Body of pancreas (tissue), 4 donors: ENCODE results near the gene PTRHD1. TPM values are rescaled to one million over a fixed set of nuclear protein-coding genes. Genes with fewer than 3 reads are reported as not detected.

Experiments used
- ATAC-seq: fragments of 150-250 bp; one replicate; pipeline ENCODE4 v1.9.1; 2016
- DNase-seq, 4 donors: peaks; one replicate each; pipeline ENCODE4 v3.0.0-alpha.2; 2019
- H3K27ac ChIP-seq, 4 donors: fragments of 200-600 bp; sonication (generic); 1 replicate in 3 of 4; 2 replicates in 1 of 4; pipeline versions ENCODE4 v1.5.1 to v1.6.1; 2016 to 2019; ENCODE audit warnings: mild to moderate bottlenecking in 1 of 4, mixed read lengths in 1 of 4, moderate library complexity in 1 of 4
- H3K27me3 ChIP-seq, 2 donors: fragments of 200-600 bp; sonication (generic); one replicate each; pipeline ENCODE4 v1.6.0; 2016; ENCODE audit warnings: mild to moderate bottlenecking in 1 of 2
- H3K36me3 ChIP-seq, 2 donors: fragments of 200-600 bp; sonication (generic); replicated peaks in 1 of 2; 2 replicates each; pipeline ENCODE4 v1.5.1; 2016; ENCODE audit warnings: low read depth in 2 of 2; ENCODE audit not compliant: insufficient read depth in 1 of 2
- H3K4me1 ChIP-seq: fragments of 200-600 bp; sonication (generic); one replicate; pipeline ENCODE4 v1.6.0; 2016
- H3K4me3 ChIP-seq, 2 donors: fragments of 200-600 bp; sonication (generic); 1 replicate in 1 of 2; 2 replicates in 1 of 2; pipeline ENCODE4 v1.5.1; 2016 to 2019
- H3K9me3 ChIP-seq, 3 donors: fragments of 200-600 bp; sonication (generic); 1 replicate in 2 of 3; 2 replicates in 1 of 3; pipeline ENCODE4 v1.5.1; 2016
- CTCF ChIP-seq, 7 experiments: fragments of 450-650 bp in 4 of 7; fragments of 200-600 bp in 3 of 7; sonication (generic) in 3 of 7; IDR thresholded peaks; one replicate each; pipeline ENCODE4 v1.5.1; 2016 to 2019; ENCODE audit warnings: antibody characterized with exemption in 7 of 7
- POLR2A ChIP-seq, 3 donors: fragments of 450-650 bp; IDR thresholded peaks; one replicate each; pipeline ENCODE4 v1.6.1; 2016; ENCODE audit warnings: antibody characterized with exemption in 3 of 3, mild to moderate bottlenecking in 2 of 3
- WGBS, 2 donors: methylation state at CpG; one replicate each; pipeline ENCODE4 v1.1.5; 2017; 5-methylcytosine and 5-hydroxymethylcytosine counted together
- intact Hi-C: fragments of 100-400 bp; cut with DNase I; formaldehyde crosslinking; loops from one replicate; pipeline ENCODE4 v1.15.1; 2023
- total RNA-seq, 2 donors: library from RNA; depleted of rRNA; stranded (reverse); fragments of >200 nt; gene quantifications; one replicate each; pipeline ENCODE4 v1.1.0, GENCODE V29; 2016

The PTRHD1 gene
- total RNA-seq, 2 donors from 2014 or later = 13.7 to 15.5 TPM

GRCh38 chr2:24824966-24825882 is 32.0 kb upstream of the PTRHD1 start:
- 84 to 87% methylated on average over 15 to 16 of the region's 16 CpGs for whole genome bisulfite sequencing, 2 donors
- DNase-seq = no peak
- Histone ChIP-seq H3K36me3 (no peaks in the 10 kb centered on the region), H3K27ac (no peak overlapping the region), H3K4me1 (peaks cover 8% of the 10 kb centered on the region), H3K4me3 (no peak overlapping the region), H3K27me3 (no peaks in the 10 kb centered on the region), H3K9me3 (no peaks in the 10 kb centered on the region)
- no peak for ATAC-seq
- intact Hi-C loops = loop anchor here (5.0 kb wide), 1 partner anchor 413 kb away; no protein-coding TSS in a partner anchor
- TF ChIP-seq CTCF (IDR thresholded peaks at IDR 0.05) (peak in 5 of 7 experiments; percentile 12 to 36 (median 19)), POLR2A (IDR thresholded peaks at IDR 0.05) (no peak)

DNA sequence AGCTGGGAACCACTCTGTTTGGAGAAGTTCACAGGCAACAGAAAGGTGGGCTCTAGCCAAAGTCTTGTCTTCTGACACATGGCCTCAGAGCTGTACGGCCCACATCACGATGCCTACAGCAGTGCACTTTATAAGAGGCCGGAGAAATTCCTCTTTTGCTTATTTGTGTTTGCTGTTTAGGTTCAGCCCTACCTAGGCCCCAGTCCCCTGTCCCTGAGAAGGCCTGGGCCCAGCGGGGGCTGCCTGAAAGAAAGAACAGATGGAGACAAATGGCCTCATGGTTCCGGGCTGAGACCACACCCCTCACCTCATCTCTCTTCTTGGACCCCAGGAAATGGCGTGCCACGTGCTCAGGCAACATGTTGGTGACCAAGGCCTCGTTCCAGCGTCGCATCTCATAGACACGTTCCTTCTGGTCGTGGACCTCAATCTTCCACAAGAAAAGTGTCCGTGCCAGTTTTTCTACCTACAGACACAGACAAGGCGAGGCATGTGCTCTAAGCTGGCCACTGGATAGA is 30.9 kb upstream of the PTRHD1 start:
- no peak for DNase-seq
- no peak overlapping the region for H3K4me3 ChIP-seq
- WGBS, 2 donors = 90 to 94% methylated on average over 14 of the region's 14 CpGs
- no peak for ATAC-seq
- no peaks in the 10 kb centered on the region for H3K36me3 ChIP-seq
- no peak for TF ChIP-seq POLR2A (IDR thresholded peaks at IDR 0.05)
- no peak for TF ChIP-seq CTCF (IDR thresholded peaks at IDR 0.05)
- H3K27ac ChIP-seq = no peak overlapping the region
- H3K4me1 ChIP-seq = peaks cover 8% of the 10 kb centered on the region
- no peaks in the 10 kb centered on the region for H3K9me3 ChIP-seq
- H3K27me3 ChIP-seq = no peaks in the 10 kb centered on the region
- intact Hi-C loops = no loop called here

DNA sequence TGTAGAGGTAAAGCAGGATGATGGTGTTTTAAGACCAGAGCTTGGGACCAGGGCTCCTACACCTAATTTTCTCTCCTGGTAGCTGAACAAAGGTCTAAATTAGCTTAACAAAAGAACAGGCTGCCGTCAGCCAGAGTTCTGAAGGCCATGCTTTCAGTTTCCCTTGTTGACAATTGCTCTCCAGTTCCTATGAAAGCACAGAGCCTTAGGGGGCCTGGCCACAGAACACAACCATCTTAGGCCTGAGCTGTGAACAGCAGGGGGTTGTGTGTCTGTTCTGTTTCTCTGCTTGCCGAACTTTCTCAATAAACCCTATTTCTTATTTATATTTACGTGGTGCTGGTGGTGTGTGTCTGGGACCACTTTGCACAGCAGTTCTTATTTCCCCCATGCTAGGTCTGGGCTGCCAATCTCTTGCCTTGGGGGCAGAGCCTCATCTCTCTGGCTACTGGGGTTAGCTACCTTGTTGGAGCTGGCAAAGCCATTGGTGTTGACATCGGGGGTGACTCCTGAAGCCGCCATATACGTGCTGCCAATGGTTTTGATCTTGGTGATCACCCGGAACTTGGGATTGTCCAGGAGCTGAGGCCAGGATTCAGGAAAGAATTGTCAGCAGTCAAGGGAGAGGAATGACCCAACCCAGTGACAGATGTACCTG is 29.0 kb upstream of the PTRHD1 start:
- TF ChIP-seq CTCF (IDR thresholded peaks at IDR 0.05) (no peak), POLR2A (IDR thresholded peaks at IDR 0.05) (no peak)
- Histone ChIP-seq H3K27ac (no peak overlapping the region), H3K36me3 (no peaks in the 10 kb centered on the region), H3K9me3 (no peaks in the 10 kb centered on the region), H3K27me3 (no peaks in the 10 kb centered on the region), H3K4me1 (peaks cover 6% of the 10 kb centered on the region), H3K4me3 (no peak overlapping the region)
- DNase-seq = no peak
- WGBS, 2 donors = 91 to 96% methylated on average over 4 to 7 of the region's 7 CpGs
- intact Hi-C loops = no loop called here
- no peak for ATAC-seq

DNA sequence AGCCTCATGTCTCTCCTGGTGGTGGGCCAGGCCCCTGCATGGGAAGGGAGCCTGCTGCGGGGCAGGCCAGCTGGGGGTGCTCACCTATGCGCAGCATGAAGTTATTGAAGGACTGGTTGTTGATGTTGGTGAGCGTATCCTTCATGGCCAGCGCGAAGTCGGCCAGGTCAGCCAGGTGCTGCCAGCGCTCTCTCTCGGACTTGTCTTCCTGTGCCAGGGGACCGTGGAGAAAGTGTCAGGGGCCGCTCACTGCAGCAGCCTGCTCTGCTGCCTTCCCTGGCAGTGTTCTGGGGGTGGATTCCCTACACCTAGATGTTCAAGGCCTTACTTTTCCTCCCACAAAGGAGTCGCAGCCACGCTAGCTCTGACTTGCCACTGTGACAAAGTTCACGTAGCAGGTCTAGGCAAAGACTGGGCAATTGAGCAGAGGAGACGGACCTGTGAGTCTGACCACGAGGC is 28.3 kb upstream of the PTRHD1 start:
- Histone ChIP-seq H3K36me3 (no peaks in the 10 kb centered on the region), H3K4me1 (peaks cover 5% of the 10 kb centered on the region), H3K27ac (no peak overlapping the region), H3K4me3 (no peak overlapping the region), H3K9me3 (no peaks in the 10 kb centered on the region), H3K27me3 (no peaks in the 10 kb centered on the region)
- no peak for DNase-seq
- ATAC-seq = no peak
- TF ChIP-seq CTCF (IDR thresholded peaks at IDR 0.05) (no peak), POLR2A (IDR thresholded peaks at IDR 0.05) (no peak)
- 80 to 88% methylated on average over 8 to 15 of the region's 15 CpGs for WGBS, 2 donors
- intact Hi-C loops = no loop called here
